Measurements from ENCODE around the gene SOCS1. TPM values are rescaled to one million over a fixed set of nuclear protein-coding genes. Genes with fewer than 3 reads are reported as not detected.

SOCS1 gene
- total and polyA plus RNA-seq, 2 donors (not counting 1 experiment from before 2014, with no cell fraction given): 29.7 to 107 TPM

DNA sequence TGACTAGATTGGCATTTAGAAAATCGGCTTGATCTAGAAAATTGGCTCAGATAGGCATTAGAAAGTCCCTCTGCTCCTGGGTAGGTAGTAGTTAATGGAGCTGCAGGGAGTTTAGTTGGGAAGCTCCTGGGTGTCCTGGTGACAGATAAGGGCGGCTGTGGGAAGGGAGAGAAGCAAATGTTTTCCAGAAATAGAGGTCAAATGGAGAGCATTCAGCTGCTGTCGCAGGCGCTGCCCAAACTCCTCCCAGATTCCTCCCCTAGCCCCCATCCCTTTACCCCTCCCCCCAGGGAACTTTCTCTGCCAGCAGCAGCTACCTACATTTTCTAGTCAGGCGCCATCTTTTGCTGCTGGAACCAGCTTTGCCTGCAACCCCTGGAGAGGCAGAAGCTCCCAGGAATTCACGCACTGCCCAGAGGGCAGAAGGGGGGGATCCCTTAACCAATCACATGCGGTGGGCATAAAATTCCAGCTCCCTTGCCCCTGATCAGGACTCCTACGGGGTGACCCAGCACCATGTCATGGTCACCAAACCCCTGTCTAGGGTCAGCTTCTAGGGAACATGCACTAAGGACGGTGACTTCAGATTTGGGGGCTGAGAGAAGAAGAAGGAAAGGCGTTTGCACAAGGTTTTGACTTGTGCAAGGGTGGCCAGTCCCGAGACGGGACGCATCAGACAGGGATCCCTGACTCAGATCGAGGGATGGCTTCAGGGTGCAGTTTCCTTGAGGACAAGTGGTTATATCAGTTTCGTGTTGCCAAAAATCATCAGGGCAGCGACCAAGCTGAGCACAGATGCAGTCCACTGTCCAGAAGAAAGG lies 43.8 kb downstream of the SOCS1 start:
- Histone ChIP-seq H3K27ac (ENCODE audit: low read length in 2 of 2) (no peak overlapping the region), H3K4me1 (ENCODE audit: control insufficient read depth in 2 of 2, insufficient read depth in 2 of 2, low read length in 2 of 2) (peaks cover 4 to 9% of the 10 kb centered on the region in 2 donors), H3K4me2 (replicated peaks; ENCODE audit: low read depth, low read length, poor library complexity, severe bottlenecking) (no peak overlapping the region), H3K36me3 (replicated peaks in 1 of 2; ENCODE audit: control extremely low read depth in 1 of 2, control insufficient read depth in 1 of 2, extremely low read depth in 1 of 2, insufficient read depth in 2 of 2, low read length in 1 of 2) (no peaks in the 10 kb centered on the region), H3K9me3 (ENCODE audit: control extremely low read depth in 1 of 3, control insufficient read depth in 2 of 3, insufficient read depth in 1 of 3, low read length in 2 of 3) (peaks cover 0 to 33% (median 12%) of the 10 kb centered on the region in 3 donors), H3K9ac (ENCODE audit: low read length) (no peak overlapping the region), H3K4me3 (ENCODE audit: control extremely low read depth in 1 of 5, extremely low read depth in 1 of 5, insufficient read depth in 1 of 5, low read depth in 2 of 5, low read length in 4 of 5) (no peak overlapping the region), H4K20me1 (ENCODE audit: control insufficient read depth, insufficient read depth, low read length, poor library complexity, severe bottlenecking) (no peaks in the 10 kb centered on the region), H3K79me2 (ENCODE audit: control insufficient read depth, insufficient read depth, low read length) (no peaks in the 10 kb centered on the region), H2AFZ (ENCODE audit: insufficient read depth, low read depth, low read length, poor library complexity, severe bottlenecking) (no peak overlapping the region), H3K27me3 (replicated peaks in 1 of 4; ENCODE audit: control extremely low read depth in 1 of 4, control insufficient read depth in 3 of 4, insufficient read depth in 4 of 4, low read length in 3 of 4) (peaks cover 0 to 14% (median 4%) of the 10 kb centered on the region in 4 experiments)
- H3K4me3 Mint-ChIP-seq: no peak overlapping the region
- ATAC-seq (ENCODE audit: low read depth) (no peak), DNase-seq (no peak)
- 84% methylated on average over 15 of the region's 16 CpGs for WGBS (ENCODE audit: insufficient coverage)
- TF ChIP-seq, protein P1, sequence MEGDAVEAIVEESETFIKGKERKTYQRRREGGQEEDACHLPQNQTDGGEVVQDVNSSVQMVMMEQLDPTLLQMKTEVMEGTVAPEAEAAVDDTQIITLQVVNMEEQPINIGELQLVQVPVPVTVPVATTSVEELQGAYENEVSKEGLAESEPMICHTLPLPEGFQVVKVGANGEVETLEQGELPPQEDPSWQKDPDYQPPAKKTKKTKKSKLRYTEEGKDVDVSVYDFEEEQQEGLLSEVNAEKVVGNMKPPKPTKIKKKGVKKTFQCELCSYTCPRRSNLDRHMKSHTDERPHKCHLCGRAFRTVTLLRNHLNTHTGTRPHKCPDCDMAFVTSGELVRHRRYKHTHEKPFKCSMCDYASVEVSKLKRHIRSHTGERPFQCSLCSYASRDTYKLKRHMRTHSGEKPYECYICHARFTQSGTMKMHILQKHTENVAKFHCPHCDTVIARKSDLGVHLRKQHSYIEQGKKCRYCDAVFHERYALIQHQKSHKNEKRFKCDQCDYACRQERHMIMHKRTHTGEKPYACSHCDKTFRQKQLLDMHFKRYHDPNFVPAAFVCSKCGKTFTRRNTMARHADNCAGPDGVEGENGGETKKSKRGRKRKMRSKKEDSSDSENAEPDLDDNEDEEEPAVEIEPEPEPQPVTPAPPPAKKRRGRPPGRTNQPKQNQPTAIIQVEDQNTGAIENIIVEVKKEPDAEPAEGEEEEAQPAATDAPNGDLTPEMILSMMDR (IDR thresholded peaks at IDR 0.05): no peak
- no peak for TF ChIP-seq EZH2 (IDR thresholded peaks at IDR 0.05; ENCODE audit: borderline replicate concordance, insufficient read depth, low read depth, low read length, poor library complexity, severe bottlenecking)
- H3K4me1 Mint-ChIP-seq: peaks cover 6% of the 10 kb centered on the region
- ChIA-PET CTCF (no interaction called here), POLR2A (no interaction called here)
- H3K27me3 Mint-ChIP-seq: peaks cover 18% of the 10 kb centered on the region
- intact Hi-C loops (cut with micrococcal nuclease): no loop called here
- peaks cover 7% of the 10 kb centered on the region for H3K9me3 Mint-ChIP-seq (ENCODE audit: insufficient read depth)
- H3K27ac Mint-ChIP-seq: no peak overlapping the region

Data from B cell (primary cell).